GM18858 (cell line): Measurements from ENCODE around the gene DBR1.
"Not testable (repeated sequence)": the region's sequence is repeated elsewhere in the genome, so short reads cannot be mapped to it uniquely, and the experiment has no call there.

Experiments
- ATAC-seq: cut with Tn5 transposase; IDR thresholded peaks from one replicate; pipeline ENCODE4 v1.9.1; 2021; ENCODE audit not compliant: unreplicated experiment

Gene DBR1

GRCh38 chr3:138187296-138188012, 12.7 kb upstream of the DBR1 start, which contains the start of gene ARMC8:
TSS of gene ARMC8 (plus strand) at chr3:138187301. CDS start at chr3:138187555, 254 bp downstream.
- ATAC-seq: peak; percentile 36

- peak; percentile 81 for ATAC-seq
Measured at GRCh38 chr3:138186803-138187295, 12.1 kb upstream of the DBR1 start.

GRCh38 chr3:138186221-138186620, 11.5 kb upstream of the DBR1 start:
- no peak for ATAC-seq

DNA sequence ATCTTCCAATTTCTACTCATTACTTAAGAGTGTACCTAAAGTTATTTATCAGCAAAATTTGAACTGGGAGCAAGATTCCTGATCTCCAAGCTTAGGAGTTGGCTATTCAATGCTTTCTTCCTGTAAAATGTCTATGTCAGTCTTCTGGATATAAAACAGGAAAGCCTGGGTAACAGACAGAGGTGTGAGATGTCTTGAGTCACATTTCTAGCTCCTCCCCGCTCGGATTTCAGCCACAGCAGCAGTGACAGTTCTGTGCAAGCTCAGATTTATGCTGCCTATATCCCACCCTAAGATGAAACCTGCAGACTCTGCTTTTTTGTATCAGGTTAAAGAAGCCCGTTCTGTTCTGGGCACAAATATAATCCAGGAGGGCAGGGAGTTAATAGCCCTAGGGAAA, 10.3 kb upstream of the DBR1 start:
- ATAC-seq: no peak

- ATAC-seq: peak; percentile 69
Measured at GRCh38 chr3:138180375-138181029, 5.8 kb upstream of the DBR1 start.

GRCh38 chr3:138173769-138174420, 826 bp downstream of the DBR1 start:
- ATAC-seq: no peak

DNA sequence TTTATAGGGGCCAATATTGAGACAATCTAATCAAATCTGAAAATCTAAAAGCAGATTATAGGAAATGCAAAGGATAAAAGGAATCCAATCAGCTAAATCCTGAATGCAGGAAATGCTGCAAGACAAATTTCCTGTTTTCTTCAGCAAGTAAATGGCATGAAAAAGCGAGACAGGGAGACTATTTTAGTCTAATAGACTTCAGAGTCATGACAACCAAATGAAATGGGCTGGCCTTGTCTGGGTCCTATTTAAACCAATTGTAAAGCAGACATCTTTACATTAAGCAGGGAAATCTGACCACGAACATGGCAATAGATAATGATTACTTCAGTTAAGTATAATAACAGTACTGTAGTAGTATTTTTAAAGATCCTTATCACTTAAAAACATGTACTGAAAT, 2.1 kb downstream of the DBR1 start:
- ATAC-seq: no peak

GRCh38 chr3:138165061-138165460, 9.7 kb downstream of the DBR1 start:
- ATAC-seq: no peak

- no peak for ATAC-seq
Measured at GRCh38 chr3:138157743-138158142, 17.0 kb downstream of the DBR1 start.

GRCh38 chr3:138154534-138154933, 20.2 kb downstream of the DBR1 start:
- no peak for ATAC-seq

- ATAC-seq: no peak
Measured at GRCh38 chr3:138148503-138148902, 26.2 kb downstream of the DBR1 start.

GRCh38 chr3:138142181-138142580, 32.5 kb downstream of the DBR1 start:
- ATAC-seq: not testable (repeated sequence)

GRCh38 chr3:138140940-138141339, 33.8 kb downstream of the DBR1 start:
- ATAC-seq: no peak

DNA sequence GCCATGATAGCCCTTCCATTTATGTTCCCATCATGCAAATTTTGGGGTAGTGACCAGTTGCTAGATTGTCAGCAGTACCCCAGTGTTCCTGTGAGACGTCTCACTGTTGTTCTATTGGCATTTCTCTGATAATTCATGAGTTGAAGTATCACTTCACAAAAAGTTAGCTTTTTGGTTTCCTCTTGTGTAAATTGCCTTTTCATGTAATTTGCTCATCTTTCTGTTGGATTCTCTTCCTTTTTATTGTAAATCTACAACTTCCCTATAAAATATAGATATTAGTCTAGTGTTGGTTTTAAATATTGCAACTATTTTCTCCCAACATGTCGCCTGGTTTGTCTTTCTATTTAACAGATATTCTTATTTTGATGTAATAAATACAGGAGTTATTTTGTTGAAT, 35.0 kb downstream of the DBR1 start:
- ATAC-seq: no peak

GRCh38 chr3:138137861-138138260, 36.9 kb downstream of the DBR1 start:
- no peak for ATAC-seq

DNA sequence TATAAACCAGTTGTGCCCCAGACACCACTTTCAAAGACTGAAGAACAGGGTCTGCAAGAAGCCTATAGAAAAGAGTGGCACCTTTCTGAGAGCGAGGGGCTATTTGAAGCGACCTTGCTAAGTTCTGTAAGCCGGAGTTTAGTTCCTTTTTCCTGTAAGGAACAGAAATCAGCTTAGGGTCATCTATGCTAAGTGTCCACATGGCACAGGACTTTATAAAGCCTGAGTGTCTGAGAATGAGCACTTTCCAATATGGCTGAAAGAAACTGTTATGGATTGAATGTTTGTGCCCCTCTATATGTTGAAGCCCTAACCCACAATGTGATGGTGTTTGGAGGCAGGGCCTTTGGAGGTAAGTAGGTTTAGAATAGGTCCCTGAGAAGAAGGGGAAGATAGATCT, 38.5 kb downstream of the DBR1 start:
- no peak for ATAC-seq

DNA sequence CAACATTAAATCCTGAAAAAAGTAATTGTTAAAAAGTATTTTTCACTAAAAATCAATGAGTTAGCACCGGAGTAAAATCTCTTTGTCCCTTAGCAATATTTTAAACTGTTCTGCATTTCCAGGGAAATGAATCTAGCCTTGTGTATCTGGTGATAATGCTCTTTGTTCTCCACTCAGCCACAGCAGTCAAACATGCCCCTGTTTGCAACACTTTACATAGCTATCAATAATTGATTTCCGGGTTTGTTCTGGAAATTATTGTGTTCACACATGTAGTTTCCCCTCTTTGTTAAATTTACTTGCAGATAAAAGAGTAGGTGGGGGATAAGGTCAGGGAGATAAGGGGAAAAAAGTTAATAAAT, 38.9 kb downstream of the DBR1 start:
- ATAC-seq: no peak

GRCh38 chr3:138135146-138135832, 39.4 kb downstream of the DBR1 start:
- ATAC-seq: no peak

- no peak for ATAC-seq
Measured at GRCh38 chr3:138132239-138132638, 42.5 kb downstream of the DBR1 start, which contains the start of gene A4GNT. TSS of gene A4GNT (minus strand) at chr3:138132390. CDS start at chr3:138131256, 1,134 bp downstream.

DNA sequence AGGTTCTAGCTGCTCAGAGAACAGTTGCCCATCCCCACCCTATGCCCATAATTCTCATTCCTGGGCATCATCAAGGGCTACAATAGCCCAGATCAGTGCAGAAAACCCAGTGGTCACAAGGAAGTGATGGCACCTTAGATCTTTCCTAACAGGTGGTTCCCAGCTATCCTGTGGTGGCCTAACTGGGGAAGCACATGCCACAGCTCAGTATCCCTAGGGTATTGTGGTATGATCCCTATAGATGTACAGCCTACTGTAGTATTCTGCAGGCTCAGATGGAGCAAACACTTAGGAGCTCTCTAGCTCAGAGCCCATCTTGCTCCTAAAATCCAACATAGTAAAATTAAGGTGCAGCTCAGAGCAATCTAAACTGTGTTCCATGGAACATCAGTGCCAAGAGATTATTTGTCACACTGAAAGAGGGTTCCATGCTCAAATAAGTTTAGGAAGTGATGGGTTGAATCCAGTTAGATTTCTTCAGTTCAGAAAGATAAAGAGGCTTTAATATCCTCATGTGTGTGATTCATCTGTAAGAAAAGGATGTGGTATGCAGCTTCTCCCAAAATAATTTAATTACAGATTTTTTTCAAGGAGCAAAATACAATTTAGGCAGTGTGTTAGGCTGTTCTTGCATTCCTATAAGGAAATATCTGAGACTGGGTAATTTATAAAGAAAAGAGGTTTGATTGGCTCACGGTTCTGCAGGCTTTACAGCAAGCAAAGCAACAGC, 46.9 kb downstream of the DBR1 start:
- no peak for ATAC-seq
